HEK293 (cell line): ENCODE measurements around the gene SUPT20HL2.

Experiments used
- ZNF146 ChIP-seq: fragments of 450-650 bp; formaldehyde crosslinking; IDR thresholded peaks from 2 replicates; pipeline ENCODE4 v1.5.1; 2016; ENCODE audit warnings: missing biosample characterization, missing genetic modification characterization
- TF ChIP-seq, protein P1 (sequence below): fragments of 450-650 bp; formaldehyde crosslinking; IDR thresholded peaks from 2 replicates; pipeline ENCODE4 v1.5.1; 2016; ENCODE audit warnings: missing biosample characterization, missing genetic modification characterization

DNA sequence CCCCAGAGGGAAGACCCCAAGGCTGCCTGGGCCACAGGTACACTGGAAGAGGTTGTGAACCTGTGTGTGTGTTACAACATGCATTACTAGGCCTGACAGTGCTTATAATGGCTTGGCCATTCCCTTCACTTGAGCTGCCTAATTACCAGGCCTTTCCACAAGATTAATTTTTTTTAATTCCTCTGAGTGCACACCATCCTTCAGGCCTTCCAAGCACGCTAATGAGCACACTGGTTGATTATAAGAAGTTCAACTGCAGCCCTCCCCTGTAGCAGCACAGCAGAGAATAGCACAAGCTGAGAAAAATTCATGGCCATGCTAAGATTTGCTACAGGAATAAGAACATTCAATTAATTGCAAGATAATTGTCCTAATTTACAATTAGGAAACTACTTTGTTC is 2.2 kb upstream of the SUPT20HL2 start:
- no peak for TF ChIP-seq ZNF146 (tag by site-specific recombination)
- TF ChIP-seq, protein P1, sequence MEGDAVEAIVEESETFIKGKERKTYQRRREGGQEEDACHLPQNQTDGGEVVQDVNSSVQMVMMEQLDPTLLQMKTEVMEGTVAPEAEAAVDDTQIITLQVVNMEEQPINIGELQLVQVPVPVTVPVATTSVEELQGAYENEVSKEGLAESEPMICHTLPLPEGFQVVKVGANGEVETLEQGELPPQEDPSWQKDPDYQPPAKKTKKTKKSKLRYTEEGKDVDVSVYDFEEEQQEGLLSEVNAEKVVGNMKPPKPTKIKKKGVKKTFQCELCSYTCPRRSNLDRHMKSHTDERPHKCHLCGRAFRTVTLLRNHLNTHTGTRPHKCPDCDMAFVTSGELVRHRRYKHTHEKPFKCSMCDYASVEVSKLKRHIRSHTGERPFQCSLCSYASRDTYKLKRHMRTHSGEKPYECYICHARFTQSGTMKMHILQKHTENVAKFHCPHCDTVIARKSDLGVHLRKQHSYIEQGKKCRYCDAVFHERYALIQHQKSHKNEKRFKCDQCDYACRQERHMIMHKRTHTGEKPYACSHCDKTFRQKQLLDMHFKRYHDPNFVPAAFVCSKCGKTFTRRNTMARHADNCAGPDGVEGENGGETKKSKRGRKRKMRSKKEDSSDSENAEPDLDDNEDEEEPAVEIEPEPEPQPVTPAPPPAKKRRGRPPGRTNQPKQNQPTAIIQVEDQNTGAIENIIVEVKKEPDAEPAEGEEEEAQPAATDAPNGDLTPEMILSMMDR (tag by site-specific recombination), result no peak
